GM18517 (cell line): ENCODE measurements around the gene TLK2.
"Not testable (repeated sequence)": the region's sequence is repeated elsewhere in the genome, so short reads cannot be mapped to it uniquely, and the experiment has no call there.

ENCODE experiments used
- ATAC-seq: cut with Tn5 transposase; IDR thresholded peaks from one replicate; pipeline ENCODE4 v1.9.1; 2021; ENCODE audit warnings: mild to moderate bottlenecking, moderate library complexity; ENCODE audit not compliant: unreplicated experiment

The TLK2 gene

DNA sequence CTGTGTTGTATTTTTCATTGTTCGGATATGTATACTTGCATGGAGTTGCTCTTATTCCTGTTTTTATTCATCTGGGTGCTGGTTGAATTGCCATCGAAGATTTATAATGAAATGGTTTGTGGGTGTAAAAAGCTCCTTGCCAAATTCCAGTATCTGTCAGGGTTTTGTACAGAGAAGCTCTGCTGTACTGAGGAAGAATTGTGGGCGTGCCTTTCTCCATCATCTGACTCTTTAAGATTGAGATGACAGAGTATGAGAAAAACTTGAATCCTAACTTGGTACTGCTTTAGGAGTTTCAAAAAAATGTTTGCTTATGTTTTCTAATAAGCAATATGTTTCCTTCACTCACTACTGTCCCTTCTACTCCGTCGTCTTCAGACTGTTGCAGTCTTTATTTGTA lies 78.9 kb downstream of the TLK2 start:
- not testable (repeated sequence) for ATAC-seq

DNA sequence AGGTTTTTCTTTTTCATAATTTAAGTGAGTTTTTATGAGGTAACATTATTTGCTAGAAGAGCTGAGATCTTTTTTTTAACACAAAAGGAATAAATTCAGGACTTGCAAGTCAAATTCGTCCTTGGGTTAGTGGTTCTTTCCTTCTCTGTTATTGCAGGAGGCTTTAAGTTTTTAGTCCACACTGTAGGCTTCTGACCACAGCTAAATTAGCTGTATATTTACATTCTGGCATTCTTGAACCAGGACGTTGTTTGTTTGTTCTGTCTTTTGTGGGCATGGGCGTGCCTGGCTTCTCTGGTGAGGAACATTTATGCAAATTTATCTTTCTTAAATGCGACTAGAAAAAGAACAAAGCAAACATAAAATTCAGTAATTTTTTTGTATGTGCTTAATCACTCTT lies 80.3 kb downstream of the TLK2 start:
- ATAC-seq: not testable (repeated sequence)

DNA sequence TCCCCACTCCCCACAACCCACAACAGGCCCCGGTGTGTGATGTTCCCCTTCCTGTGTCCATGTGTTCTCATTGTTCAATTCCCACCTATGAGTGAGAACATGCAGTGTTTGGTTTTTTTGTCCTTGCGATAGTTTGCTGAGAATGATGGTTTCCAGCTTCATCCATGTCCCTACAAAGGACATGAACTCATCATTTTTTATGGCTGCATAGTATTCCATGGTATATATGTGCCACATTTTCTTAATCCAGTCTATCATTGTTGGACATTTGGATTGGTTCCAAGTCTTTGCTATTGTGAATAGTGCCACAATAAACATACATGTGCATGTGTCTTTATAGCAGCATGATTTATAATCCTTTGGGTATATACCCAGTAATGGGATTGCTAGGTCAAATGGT lies 82.3 kb downstream of the TLK2 start:
- ATAC-seq: not testable (repeated sequence)

DNA sequence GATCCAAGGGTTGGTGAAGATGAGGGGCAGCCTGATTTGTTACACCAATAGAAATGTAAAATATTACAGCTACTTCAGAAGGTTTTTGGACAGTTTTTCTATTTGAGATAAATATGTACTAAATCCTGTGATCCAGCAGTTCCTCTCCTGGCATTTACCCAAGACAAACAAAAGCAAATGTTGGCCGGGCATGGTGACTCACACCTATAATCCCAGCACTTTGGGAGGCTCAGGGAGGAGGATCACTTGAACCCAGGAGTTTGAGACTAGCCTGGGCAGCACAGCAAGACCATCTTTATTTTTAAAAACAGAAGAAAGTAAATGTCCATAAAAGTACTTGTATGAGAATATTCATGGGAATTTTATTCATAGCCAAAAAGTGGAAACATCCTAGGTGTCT lies 84.0 kb downstream of the TLK2 start:
- no peak for ATAC-seq

DNA sequence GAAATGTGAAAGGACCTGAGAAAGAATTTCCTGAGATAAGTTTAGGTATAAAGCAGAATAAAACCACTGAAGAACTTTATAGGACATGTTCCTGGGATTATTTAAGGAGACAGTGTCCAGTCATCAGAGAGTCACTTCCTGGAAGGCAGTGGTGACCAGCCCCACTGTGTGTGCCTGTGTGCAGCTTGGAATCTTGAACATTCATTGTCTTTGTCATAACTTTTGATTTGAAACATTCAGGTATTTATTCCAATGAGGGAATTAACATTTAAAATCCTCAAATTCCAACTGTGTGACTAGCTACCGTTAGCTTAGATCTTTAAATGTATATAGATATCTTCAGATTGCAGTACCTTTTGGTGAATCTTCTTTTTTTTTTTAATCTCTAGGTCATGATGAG lies 87.2 kb downstream of the TLK2 start:
- ATAC-seq: no peak

DNA sequence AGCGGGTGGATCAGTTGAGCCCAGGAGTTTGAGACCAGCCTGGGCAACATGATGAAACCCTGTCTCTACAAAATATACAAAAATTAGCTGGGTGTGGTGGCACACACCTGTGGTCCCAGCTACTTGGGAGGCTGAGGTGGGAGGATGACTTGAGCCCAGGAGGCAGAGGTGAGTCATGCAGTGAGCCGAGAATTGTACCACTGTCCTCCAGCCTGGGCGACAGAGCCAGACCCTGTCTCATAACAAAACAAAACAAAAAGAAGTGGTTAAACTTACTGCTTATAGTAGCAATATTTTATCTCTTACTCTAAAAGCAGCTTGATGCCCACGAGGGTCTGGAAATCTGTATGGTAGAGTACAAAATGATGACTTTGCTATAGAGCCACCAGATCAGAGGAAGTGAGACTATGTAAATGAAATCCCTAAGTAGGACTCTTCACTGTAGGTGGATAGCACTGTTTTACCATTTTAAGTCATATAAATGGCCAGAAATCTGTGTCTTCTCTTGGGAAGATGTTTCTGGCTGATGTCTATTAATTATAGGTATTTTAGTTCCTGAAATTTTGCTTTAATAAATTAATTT lies 88.5 kb downstream of the TLK2 start:
- ATAC-seq: no peak

DNA sequence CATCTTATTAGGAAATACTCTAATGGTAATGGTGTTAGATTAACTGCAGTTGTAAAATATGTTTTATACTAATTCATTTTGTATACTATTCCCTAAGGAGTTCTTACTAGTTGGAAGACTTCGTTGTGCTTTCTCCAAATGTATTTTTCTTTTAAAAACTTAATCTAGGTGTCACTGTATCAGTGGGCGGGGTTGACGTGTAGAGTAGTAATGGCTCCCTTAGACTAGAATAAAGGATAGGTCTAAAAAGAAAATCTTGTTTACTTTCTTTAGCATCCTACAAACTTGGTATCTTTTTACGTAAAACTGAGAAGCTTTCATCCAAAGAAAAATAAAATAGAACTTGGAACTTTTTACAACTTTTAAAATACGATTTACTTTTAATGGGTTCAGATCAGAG lies 93.9 kb downstream of the TLK2 start:
- no peak for ATAC-seq

DNA sequence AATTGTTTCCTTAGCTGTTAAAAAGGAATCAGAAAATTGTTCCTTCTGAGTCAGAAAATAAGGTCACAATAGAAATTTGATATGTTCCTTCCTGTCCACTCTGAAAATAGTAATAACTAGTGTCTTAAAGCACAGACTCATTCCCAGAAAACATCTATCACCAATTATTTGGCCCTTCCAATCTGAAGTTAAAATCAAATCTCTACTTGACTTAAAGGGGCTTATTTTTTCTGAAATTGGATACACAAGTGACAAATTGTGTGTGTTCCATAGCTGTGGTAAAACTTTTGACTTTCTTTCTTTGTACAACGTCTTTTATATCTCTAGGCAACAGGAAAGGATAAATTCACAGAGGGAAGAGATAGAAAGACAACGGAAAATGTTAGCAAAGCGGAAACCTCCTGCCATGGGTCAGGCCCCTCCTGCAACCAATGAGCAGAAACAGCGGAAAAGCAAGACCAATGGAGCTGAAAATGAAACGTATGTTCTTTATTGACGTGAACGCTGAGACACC lies 94.3 kb downstream of the TLK2 start:
- ATAC-seq: no peak

DNA sequence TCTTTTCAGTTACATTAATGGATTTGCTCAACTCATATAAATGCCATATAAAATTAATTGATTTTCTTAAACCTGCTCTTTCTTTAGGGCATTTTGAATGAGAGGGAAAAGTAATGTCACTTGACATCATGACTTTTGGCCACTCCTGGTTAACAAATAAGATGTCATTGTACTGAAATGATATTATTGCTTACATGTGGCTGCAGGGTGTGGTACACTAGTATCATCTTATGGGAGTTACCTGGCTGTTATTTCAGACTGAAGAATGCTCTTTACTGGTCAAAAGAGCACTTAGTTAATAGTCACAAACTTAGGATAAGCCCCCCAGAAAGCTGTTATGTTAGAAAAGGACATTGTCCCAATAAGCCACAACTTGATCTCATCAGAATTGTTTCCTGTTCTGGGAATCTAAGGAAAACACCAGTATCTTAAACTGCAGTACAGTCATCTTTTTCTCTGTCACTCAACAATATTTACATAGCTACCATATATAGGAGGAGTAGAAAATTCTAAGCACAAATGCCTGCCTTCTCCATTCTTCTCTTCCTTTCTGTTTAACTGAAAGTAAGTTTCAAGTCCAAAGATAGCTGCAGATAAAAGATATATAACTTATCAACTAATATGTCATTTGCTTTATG lies 95.0 kb downstream of the TLK2 start:
- no peak for ATAC-seq

DNA sequence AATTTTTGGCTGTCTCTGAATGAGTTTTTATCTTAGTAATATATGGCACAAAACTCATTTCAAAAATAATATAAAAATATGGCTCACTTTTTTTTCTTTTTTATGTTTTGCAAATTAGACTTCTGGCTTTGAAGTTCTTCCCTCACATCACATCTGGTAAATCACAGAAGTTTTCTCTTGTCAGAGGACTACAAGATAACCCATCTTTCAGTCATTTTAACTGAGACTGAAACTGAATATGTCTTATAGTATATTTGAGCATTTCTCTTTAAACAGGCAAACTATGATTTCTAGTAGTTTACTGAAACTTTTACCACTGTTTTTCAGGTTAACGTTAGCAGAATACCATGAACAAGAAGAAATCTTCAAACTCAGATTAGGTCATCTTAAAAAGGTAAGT lies 97.8 kb downstream of the TLK2 start:
- ATAC-seq: no peak

DNA sequence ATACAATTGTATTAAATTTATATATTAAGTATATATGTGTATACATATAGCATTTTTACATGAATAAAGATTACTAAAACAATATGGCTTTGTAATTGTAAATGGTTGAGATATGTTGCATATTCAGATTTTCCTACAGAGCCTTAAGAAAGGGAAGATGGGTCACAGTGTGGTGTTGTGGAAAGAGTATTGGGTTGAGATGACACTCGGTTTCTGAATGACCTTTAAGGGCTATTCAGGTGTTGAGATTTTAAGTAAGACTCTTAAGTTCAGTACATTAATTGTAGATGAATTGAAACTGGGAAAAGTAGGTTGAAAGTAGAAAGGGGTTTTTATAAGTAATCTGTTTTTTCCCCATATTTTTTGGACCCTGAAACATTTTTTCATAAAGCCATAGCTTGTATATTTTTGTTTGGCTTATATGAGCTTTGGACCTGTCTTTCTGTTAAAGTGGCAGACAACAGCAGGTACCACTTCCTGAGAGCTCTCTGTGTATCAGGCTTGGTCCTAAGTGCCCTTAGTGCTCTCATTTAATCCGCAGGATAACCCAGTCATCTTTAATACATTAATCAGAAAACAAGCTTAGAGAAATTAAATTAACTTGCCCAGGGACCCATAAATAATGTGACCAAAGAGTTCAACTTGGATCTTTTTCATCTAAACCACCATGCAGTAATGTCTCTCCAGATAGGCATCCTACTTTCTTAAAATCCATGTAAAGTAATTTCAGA lies 100.3 kb downstream of the TLK2 start:
- no peak for ATAC-seq

DNA sequence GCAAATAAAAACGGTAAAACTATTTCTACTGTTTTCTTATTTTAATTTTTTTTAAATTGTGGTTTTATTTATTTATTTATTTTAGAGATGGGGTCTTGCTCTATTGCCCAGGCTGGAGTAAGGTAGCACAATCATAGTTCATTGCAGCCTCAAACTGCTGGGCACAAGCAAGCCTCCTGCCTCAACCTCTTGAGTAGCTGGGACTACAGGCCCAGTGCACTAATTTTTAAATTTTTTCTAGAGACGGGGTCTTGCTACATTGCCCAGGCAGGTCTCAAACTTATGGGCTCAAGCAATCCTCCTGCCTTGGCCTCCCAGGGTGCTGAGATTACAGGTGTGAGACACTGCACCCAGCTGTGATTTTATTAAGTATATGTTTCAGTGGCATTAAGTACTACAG lies 102.3 kb downstream of the TLK2 start:
- no peak for ATAC-seq

DNA sequence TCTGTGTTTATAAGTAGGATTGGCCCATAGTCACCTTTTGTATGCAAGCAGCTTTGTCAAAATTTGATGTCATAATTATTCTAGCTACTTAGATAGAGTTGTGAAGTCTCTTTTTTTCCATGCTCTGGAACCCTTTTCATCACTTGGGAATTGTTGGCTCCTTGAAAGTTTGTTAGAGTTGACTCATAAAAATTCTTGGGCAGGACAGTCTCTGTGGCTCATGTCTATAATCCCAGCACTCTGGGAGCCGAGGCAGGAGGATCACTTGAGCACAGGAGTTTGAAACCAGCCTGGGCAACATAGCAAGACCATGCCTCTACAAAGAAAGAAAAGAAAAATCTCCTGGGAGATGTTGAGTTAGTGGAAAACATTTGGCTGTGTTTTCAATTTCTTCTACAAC lies 103.1 kb downstream of the TLK2 start:
- ATAC-seq: no peak

DNA sequence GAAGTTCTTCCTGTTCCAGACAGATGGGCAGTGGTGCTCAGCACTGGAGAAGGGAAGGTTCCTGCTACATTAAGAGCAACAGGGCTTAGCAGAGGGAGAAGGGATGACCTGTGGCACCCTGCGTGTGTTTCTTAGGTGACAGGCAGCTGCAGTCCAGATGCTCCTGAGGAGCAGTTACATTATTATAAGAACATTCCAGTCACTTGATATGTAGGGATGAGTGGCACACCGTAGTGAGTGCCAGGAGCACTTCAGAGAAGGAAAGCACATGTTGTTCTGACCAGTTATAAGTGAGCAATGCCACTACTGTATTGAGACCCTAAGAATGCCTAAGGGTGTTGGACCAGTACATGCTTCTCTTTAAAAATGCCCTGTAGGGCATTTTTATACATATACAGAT lies 108.9 kb downstream of the TLK2 start:
- ATAC-seq: no peak

DNA sequence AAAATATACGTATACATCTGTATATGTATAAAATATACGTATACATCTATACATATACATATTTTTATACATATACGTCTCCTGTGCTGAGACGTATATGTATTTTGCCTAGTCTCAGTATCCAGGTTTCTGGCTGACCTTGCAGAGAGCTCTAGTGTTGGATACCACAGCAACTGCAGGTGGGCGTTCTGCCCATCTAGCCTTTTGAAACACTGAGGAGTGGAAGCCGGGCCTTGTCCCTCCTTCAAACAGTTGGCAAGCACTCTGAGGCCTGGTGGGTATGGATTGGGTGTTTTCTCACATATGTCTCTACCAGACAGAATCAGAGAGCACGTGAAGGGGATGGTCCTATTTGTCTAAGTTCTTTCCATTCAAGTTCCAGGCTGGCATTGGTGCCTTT lies 109.5 kb downstream of the TLK2 start:
- no peak for ATAC-seq

DNA sequence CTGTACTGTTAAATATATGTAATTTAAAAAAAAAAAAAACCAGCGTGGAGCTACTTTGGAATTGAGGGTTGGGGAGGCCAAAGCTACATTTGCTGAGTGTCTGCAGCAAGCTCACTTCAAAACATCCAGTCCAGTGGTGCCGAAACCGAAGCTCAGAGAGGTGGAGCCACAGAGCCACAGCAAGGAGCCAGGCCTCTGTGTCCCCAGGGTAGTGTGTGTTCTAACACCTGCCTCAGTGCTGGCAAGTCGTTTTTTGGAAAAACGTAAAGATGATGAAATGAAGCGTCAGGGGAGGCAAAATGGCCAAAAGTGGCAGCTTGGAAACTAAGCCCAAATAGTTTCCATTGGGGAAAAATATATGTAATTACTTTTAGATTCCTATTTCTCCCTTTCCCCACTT lies 112.7 kb downstream of the TLK2 start:
- ATAC-seq: no peak

DNA sequence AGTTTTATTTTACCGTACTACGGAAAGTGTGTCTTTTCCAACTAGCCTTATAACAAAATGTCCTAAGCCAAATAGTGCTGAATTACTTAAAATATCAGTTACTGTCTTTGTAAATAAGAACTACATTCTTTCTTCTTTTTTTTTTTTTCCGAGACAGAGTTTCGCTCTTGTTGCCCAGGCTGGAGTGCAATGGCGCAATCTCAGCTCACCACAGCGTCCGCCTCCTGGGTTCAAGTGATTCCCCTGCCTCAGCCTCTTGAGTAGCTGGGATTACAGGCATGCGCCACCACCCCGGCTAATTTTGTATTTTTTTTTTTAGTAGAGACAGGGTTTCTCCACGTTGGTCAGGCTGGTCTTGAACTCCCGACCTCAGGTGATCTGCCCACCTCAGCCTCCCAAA lies 113.2 kb downstream of the TLK2 start:
- ATAC-seq: not testable (repeated sequence)

DNA sequence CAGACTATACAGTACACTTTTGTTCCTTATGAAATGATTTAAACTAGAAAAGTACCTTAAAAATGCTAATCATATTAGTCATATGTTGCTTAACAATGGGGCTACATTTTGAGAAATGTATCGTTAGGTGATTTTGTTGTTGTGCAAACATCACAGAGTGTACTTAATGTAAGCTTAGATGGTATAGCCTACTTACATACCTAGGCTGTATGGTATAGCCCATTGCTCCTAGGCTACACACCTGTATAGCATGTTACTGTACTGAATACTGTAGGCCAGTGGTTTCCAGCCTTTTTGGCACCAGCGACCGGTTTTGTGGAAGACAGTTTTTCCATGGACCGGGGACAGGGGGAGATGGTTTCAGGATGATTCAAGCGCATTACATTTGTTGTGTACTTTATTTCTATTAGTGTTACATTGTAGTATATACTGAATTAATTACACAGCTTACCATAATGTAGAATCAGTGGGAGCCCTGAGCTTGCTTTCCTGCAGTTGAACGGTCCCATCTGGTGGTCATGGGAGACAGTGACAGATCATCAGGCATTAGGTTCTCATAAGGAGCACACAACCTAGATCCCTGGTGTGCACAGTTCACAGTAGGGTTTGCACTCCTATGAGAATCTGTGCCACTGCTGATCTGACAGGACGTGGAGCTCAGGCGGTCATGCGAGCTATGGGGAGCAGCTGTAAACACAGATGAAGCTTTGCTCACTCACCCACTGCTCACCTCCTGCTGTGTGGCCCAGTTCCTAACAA lies 113.9 kb downstream of the TLK2 start:
- no peak for ATAC-seq

DNA sequence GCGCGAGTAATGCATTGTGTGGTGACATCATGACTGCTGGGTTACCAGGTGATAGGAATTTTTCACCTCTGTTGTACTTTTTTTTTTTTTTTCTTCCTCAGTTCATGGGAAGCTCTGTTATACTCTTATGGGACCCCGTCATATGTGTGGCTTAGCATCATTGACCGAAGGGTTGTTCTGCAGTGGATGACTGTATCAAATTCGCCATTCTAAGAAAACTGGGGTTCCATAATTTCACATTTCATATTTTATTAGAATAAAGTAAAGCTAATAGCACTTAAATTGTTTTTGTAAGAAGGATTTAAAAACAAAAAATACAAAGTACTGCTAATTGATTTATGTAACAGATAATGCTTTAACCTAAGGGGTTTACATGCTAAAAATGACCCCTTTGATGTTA lies 116.9 kb downstream of the TLK2 start:
- no peak for ATAC-seq

DNA sequence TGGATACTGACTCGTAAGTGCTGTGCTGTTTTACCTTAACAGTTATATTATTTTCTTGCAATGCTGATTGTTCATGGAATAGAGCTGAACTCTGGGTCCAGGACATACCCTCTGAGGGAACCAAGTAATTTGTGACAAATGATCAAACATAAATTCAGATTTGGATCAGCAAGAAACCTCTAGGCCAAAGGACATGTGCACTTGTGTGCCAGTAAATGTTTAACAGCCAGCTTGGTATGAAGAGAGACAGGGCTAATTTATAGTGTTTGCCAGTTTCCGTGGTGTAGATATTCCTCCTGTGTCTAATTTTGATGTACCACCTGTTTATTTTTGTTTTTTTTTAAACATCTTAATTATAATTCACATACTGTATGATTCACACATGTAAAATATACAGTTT lies 118.0 kb downstream of the TLK2 start:
- ATAC-seq: no peak

DNA sequence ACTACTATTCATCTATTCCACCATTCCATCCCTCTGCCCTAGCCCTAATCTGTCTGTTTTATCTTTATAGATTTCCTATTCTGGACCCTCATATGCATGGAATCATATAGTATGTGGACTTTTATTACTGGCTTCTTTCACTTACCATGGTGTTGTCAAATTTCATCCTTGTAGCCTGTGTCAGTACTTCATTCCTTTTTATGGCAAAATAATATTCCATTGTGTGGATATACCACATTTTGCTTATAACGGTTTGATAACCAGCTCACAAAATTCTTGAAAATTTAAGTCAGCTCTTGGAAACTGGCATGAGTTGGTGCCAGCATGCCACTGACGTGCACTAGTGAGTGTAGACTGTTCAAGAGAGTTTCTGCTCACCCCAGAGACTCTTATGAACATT lies 118.5 kb downstream of the TLK2 start:
- ATAC-seq: no peak

DNA sequence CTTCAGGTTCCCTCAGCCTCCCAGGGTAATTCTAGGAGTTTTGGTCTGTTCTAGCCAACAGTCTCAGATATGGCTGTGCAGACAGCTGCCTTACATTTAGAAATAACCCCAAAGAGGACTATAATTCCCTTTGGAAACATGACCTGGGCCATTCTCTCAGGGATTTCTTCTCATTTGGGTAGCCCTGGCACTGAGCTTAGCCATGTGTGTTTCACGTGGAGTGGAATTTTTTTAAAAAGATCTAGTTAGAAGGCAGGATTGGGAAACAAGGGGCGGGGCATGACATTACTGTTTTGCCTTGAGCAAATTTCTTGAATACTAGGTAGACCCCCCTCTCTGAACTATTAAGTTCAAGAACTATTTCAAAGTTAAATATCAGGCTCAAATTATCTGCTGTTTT lies 119.3 kb downstream of the TLK2 start:
- no peak for ATAC-seq
